Keratinocyte (primary cell): ENCODE data around the gene ARL15. TPM values are rescaled to one million over a fixed set of nuclear protein-coding genes. Genes with fewer than 3 reads are reported as not detected.

Experiments
- DNase-seq: peaks from one replicate; pipeline ENCODE4 v3.0.0-alpha.2; 2011; ENCODE audit warnings: low read depth, missing footprints, low spot score
- FAIRE-seq: peaks from 2 replicates; lab custom pipeline; 2011; peaks lifted over from hg19 to GRCh38; lab: Jason Lieb, UNC
- H2AFZ ChIP-seq: 2 replicates; pipeline ENCODE4 v1.6.0; 2012; ENCODE audit warnings: low read length, control low read depth, inconsistent platforms; ENCODE audit not compliant: control insufficient read depth
- H3K27ac ChIP-seq: 2 replicates; pipeline ENCODE4 v1.5.1; 2011; ENCODE audit warnings: low read length; ENCODE audit not compliant: control insufficient read depth, insufficient read depth
- H3K27me3 ChIP-seq: 3 replicates; pipeline ENCODE4 v1.6.0; 2011; ENCODE audit warnings: low read length; ENCODE audit not compliant: control insufficient read depth, insufficient read depth; ENCODE audit errors: extremely low read depth
- H3K36me3 ChIP-seq, 2 experiments: 2 replicates in 1 of 2; 3 replicates in 1 of 2; pipeline ENCODE4 v1.5.1; 2011; ENCODE audit warnings: low read length in 2 of 2, mild to moderate bottlenecking in 1 of 2; ENCODE audit not compliant: control insufficient read depth in 2 of 2, insufficient read depth in 2 of 2; ENCODE audit errors: extremely low read depth in 1 of 2
- H3K4me1 ChIP-seq: 3 replicates; pipeline ENCODE4 v1.5.1; 2011; ENCODE audit warnings: low read length; ENCODE audit not compliant: control insufficient read depth, insufficient read depth; ENCODE audit errors: extremely low read depth
- H3K4me2 ChIP-seq: 3 replicates; pipeline ENCODE4 v1.6.0; 2011; ENCODE audit warnings: low read depth, low read length; ENCODE audit not compliant: control insufficient read depth, insufficient read depth; ENCODE audit errors: extremely low read depth
- H3K4me3 ChIP-seq, 3 experiments: fragments of 200-600 bp in 1 of 3; sonication (generic) in 1 of 3; 2 replicates in 2 of 3; 3 replicates in 1 of 3; pipeline ENCODE4 v1.5.1; 2011 to 2016; ENCODE audit warnings: low read length in 3 of 3, mild to moderate bottlenecking in 3 of 3, control low read depth in 2 of 3, inconsistent platforms in 1 of 3, low read depth in 1 of 3, mixed read lengths in 1 of 3, mixed run types in 1 of 3, moderate library complexity in 1 of 3; ENCODE audit not compliant: control insufficient read depth in 2 of 3, insufficient read depth in 2 of 3; ENCODE audit errors: extremely low read depth in 1 of 3
- H3K79me2 ChIP-seq: 2 replicates; pipeline ENCODE4 v1.6.0; 2012; ENCODE audit warnings: low read length; ENCODE audit not compliant: control insufficient read depth, insufficient read depth
- H3K9ac ChIP-seq: 3 replicates; pipeline ENCODE4 v1.6.0; 2011; ENCODE audit warnings: low read length; ENCODE audit not compliant: control insufficient read depth, insufficient read depth; ENCODE audit errors: extremely low read depth
- H3K9me1 ChIP-seq: 3 replicates; pipeline ENCODE4 v1.6.0; 2011; ENCODE audit warnings: low read length; ENCODE audit not compliant: control insufficient read depth, insufficient read depth; ENCODE audit errors: extremely low read depth
- H3K9me3 ChIP-seq: 2 replicates; pipeline ENCODE4 v1.5.1; 2012; ENCODE audit warnings: low read depth, low read length; ENCODE audit not compliant: control insufficient read depth
- H4K20me1 ChIP-seq: 3 replicates; pipeline ENCODE4 v1.6.0; 2011; ENCODE audit warnings: low read length; ENCODE audit not compliant: control insufficient read depth, insufficient read depth; ENCODE audit errors: extremely low read depth
- CTCF ChIP-seq, 3 experiments: IDR thresholded peaks in 1 of 3; conservative IDR thresholded peaks in 1 of 3; optimal IDR thresholded peaks in 1 of 3; 2 replicates in 2 of 3; 3 replicates in 1 of 3; pipeline versions ENCODE3 to v1.5.1; 2011; ENCODE audit warnings: low read length in 3 of 3, mild to moderate bottlenecking in 3 of 3, moderate library complexity in 2 of 3, control low read depth in 1 of 3, inconsistent platforms in 1 of 3; ENCODE audit not compliant: insufficient read depth in 2 of 3; ENCODE audit errors: extremely low read depth in 1 of 3
- EZH2 ChIP-seq: IDR thresholded peaks from one replicate; pipeline ENCODE4 v1.6.1; 2012; ENCODE audit warnings: inconsistent platforms, mild to moderate bottlenecking, low read length, moderate library complexity
- dilution Hi-C: fragments of 300-500 bp; cut with MboI; formaldehyde crosslinking; loops from one replicate; pipeline ENCODE4 v1.7.0; 2020; ENCODE audit warnings: low sequenced_read_pairs; ENCODE audit not compliant: extremely low pct_ligation_motif_present
- polyA plus RNA-seq, 5 experiments: library from polyadenylated mRNA; depleted of rRNA in 3 of 5; stranded (reverse) in 3 of 5; stranded (forward) in 1 of 5; unstranded in 1 of 5; fragments of >200 nt; gene quantifications; 1 replicate in 1 of 5; 2 replicates in 3 of 5; 3 replicates in 1 of 5; pipeline versions ENCODE4 v1.2.1 to v1.2.3, GENCODE V29; 2011 to 2012; ENCODE audit warnings: missing spikeins in 2 of 5, low read depth in 1 of 5, low replicate concordance in 1 of 5

The ARL15 gene
- polyA plus RNA-seq, 1 donor (not counting 4 experiments of a cell fraction or from before 2014, with no cell fraction given): 19.7 TPM

- Histone ChIP-seq H3K9me1 (no peaks in the 10 kb centered on the region), H4K20me1 (no peaks in the 10 kb centered on the region), H3K79me2 (peaks cover 2% of the 10 kb centered on the region), H3K36me3 (no peaks in the 10 kb centered on the region), H3K27ac (no peak overlapping the region), H3K4me2 (no peak overlapping the region), H3K9me3 (peaks cover 2% of the 10 kb centered on the region), H3K27me3 (no peaks in the 10 kb centered on the region), H2AFZ (no peak overlapping the region), H3K4me1 (no peaks in the 10 kb centered on the region), H3K9ac (no peak overlapping the region), H3K4me3 (no peak overlapping the region)
- FAIRE-seq (no peak), DNase-seq (no peak)
- TF ChIP-seq EZH2 (no peak), CTCF (optimal IDR thresholded peaks at IDR 0.05 in 1 of 3, IDR thresholded peaks at IDR 0.05 in 1 of 3, conservative IDR thresholded peaks at IDR 0.05 in 1 of 3; ENCODE audit: extremely low read depth in 1 of 3, insufficient read depth in 2 of 3, low read length in 3 of 3) (no peak)
- dilution Hi-C loops: no loop called here
These were observed 28.2 kb downstream of the ARL15 start for GRCh38 chr5:54281960-54282692.

- no peaks in the 10 kb centered on the region for H4K20me1 ChIP-seq
- no peak for FAIRE-seq
- H3K79me2 ChIP-seq: no peaks in the 10 kb centered on the region
- TF ChIP-seq CTCF (optimal IDR thresholded peaks at IDR 0.05 in 1 of 3, IDR thresholded peaks at IDR 0.05 in 1 of 3, conservative IDR thresholded peaks at IDR 0.05 in 1 of 3; ENCODE audit: extremely low read depth in 1 of 3, insufficient read depth in 2 of 3, low read length in 3 of 3) (no peak), EZH2 (no peak)
- dilution Hi-C loops: no loop called here
- H3K27me3 ChIP-seq: no peaks in the 10 kb centered on the region
- H3K4me3 ChIP-seq: no peak overlapping the region
- DNase-seq: no peak
- no peak overlapping the region for H3K9ac ChIP-seq
- H3K9me3 ChIP-seq: no peaks in the 10 kb centered on the region
- H3K9me1 ChIP-seq: no peaks in the 10 kb centered on the region
- no peaks in the 10 kb centered on the region for H3K4me1 ChIP-seq
- no peak overlapping the region for H2AFZ ChIP-seq
- no peak overlapping the region for H3K27ac ChIP-seq
- H3K36me3 ChIP-seq: no peaks in the 10 kb centered on the region
- no peak overlapping the region for H3K4me2 ChIP-seq
These were observed 30.4 kb downstream of the ARL15 start for GRCh38 chr5:54279960-54280359.
